H7 (cell line): Measurements from ENCODE around the gene PLEKHG4B. TPM values are rescaled to one million over a fixed set of nuclear protein-coding genes. Genes with fewer than 3 reads are reported as not detected.

Source experiments
- DNase-seq: peaks from one replicate; pipeline ENCODE4 v3.0.0; 2012
- H3K27me3 ChIP-seq: 2 replicates; pipeline ENCODE4 v1.6.0; 2011; ENCODE audit warnings: mild to moderate bottlenecking, low read length; ENCODE audit not compliant: control insufficient read depth, insufficient read depth
- H3K36me3 ChIP-seq: replicated peaks from 2 replicates; pipeline ENCODE4 v1.5.1; 2011; ENCODE audit warnings: low read length; ENCODE audit not compliant: control insufficient read depth, insufficient read depth
- H3K4me3 ChIP-seq: 2 replicates; pipeline ENCODE4 v1.5.1; 2011; ENCODE audit warnings: low read depth, mild to moderate bottlenecking, control low read depth, low read length, moderate library complexity; ENCODE audit not compliant: insufficient read depth
- total RNA-seq: library from RNA; depleted of rRNA; stranded (reverse); fragments of >200 nt; shearing (Covaris generic); gene quantifications from 2 replicates; pipeline ENCODE4 v1.2.3, GENCODE V29; 2014

Gene PLEKHG4B
- total RNA-seq, 1 experiment from 2014 or later: 34.1 TPM

- DNase-seq: peak; percentile 91
- Histone ChIP-seq H3K27me3 (no peaks in the 10 kb centered on the region), H3K36me3 (no peaks in the 10 kb centered on the region), H3K4me3 (no peak overlapping the region)
These were observed 9.9 kb upstream of the PLEKHG4B start for GRCh38 chr5:82097-82496.

GRCh38 chr5:82570-82969, 9.4 kb upstream of the PLEKHG4B start:
- Histone ChIP-seq H3K27me3 (no peaks in the 10 kb centered on the region), H3K36me3 (no peaks in the 10 kb centered on the region), H3K4me3 (no peak overlapping the region)
- DNase-seq: peak; percentile 66

GRCh38 chr5:83029-83428, 8.9 kb upstream of the PLEKHG4B start:
- peak; percentile 25 for DNase-seq
- H3K27me3 ChIP-seq: no peaks in the 10 kb centered on the region
- H3K36me3 ChIP-seq: no peaks in the 10 kb centered on the region
- H3K4me3 ChIP-seq: no peak overlapping the region

- Histone ChIP-seq H3K36me3 (no peaks in the 10 kb centered on the region), H3K27me3 (no peaks in the 10 kb centered on the region), H3K4me3 (no peak overlapping the region)
- peak; percentile 29 for DNase-seq
These were observed 6.5 kb upstream of the PLEKHG4B start for GRCh38 chr5:85334-85995.

- Histone ChIP-seq H3K36me3 (peaks cover 2% of the 10 kb centered on the region), H3K27me3 (no peaks in the 10 kb centered on the region), H3K4me3 (no peak overlapping the region)
- peak; percentile 29 for DNase-seq
These were observed 2.4 kb upstream of the PLEKHG4B start for GRCh38 chr5:89337-90286.

- Histone ChIP-seq H3K4me3 (peak overlapping the region; percentile 46), H3K27me3 (no peaks in the 10 kb centered on the region), H3K36me3 (peaks cover 4% of the 10 kb centered on the region)
- peak; percentile 68 for DNase-seq
These were observed 1.1 kb upstream of the PLEKHG4B start for GRCh38 chr5:90590-91547.

GRCh38 chr5:92401-93220, 643 bp downstream of the PLEKHG4B start:
- peak overlapping the region; percentile 51 for H3K4me3 ChIP-seq
- peak; percentile 94 for DNase-seq
- H3K36me3 ChIP-seq: peaks cover 4% of the 10 kb centered on the region
- no peaks in the 10 kb centered on the region for H3K27me3 ChIP-seq

- no peaks in the 10 kb centered on the region for H3K27me3 ChIP-seq
- peak; percentile 47 for DNase-seq
- peaks cover 4% of the 10 kb centered on the region for H3K36me3 ChIP-seq
- H3K4me3 ChIP-seq: no peak overlapping the region
These were observed 1.4 kb downstream of the PLEKHG4B start for GRCh38 chr5:93221-93980.

GRCh38 chr5:94113-94892, 2.3 kb downstream of the PLEKHG4B start:
- H3K36me3 ChIP-seq: peaks cover 4% of the 10 kb centered on the region
- no peaks in the 10 kb centered on the region for H3K27me3 ChIP-seq
- H3K4me3 ChIP-seq: no peak overlapping the region
- peak; percentile 20 for DNase-seq

- peak; percentile 11 for DNase-seq
- H3K36me3 ChIP-seq: peaks cover 4% of the 10 kb centered on the region
- no peak overlapping the region for H3K4me3 ChIP-seq
- H3K27me3 ChIP-seq: no peaks in the 10 kb centered on the region
These were observed 3.4 kb downstream of the PLEKHG4B start for GRCh38 chr5:95241-95980.

GRCh38 chr5:96976-97660, 5.2 kb downstream of the PLEKHG4B start:
- H3K27me3 ChIP-seq: no peaks in the 10 kb centered on the region
- peaks cover 4% of the 10 kb centered on the region for H3K36me3 ChIP-seq
- no peak for DNase-seq

More at GRCh38 chr5:96976-97660, 5.2 kb downstream of the PLEKHG4B start:
- no peak overlapping the region for H3K4me3 ChIP-seq
